Measurements from ENCODE around the gene TPH2. TPM values are rescaled to one million over a fixed set of nuclear protein-coding genes. Genes with fewer than 3 reads are reported as not detected.

The TPH2 gene
- total and polyA plus RNA-seq, 2 of the 4 experiments (the other 2 are of a cell fraction), result not detected

DNA sequence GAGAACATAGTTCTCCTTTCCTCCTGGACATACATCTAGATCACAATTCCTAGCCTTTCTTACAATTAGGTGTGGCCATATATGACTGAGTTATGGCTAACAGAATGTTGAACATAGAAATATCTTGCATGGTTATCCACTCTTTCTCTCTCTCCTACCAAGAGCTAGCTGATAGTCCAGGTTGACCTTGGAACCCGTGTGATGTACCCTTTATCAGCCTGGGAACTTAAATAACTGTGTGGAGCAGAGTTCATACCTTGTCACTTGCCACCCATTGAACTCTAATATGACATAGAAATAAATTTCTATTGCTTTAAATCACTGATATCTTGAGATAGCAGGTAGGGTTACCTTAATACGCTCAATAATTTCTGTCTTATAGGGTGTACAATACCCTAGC, 115.9 kb downstream of the TPH2 start:
- peaks cover 2% of the 10 kb centered on the region; the same call in 1 of the 2 replicates for H3K27me3 ChIP-seq (ENCODE audit: control insufficient read depth, insufficient read depth, low read length)
- H2AK9ac ChIP-seq (replicated peaks; ENCODE audit: low read depth, low read length, poor library complexity), result no peak overlapping the region
- H3K9me3 ChIP-seq (ENCODE audit: control insufficient read depth, insufficient read depth, low read length), result no peaks in the 10 kb centered on the region
- no peak overlapping the region for H3K56ac ChIP-seq (ENCODE audit: extremely low read depth, insufficient read depth, low read length)
- no peak overlapping the region for H3K23ac ChIP-seq (ENCODE audit: low read depth, low read length)
- H4K8ac ChIP-seq (ENCODE audit: low read depth in 2 of 2, low read length in 2 of 2), result no peak overlapping the region
- H2BK20ac ChIP-seq (ENCODE audit: low read depth, low read length), result no peak overlapping the region
- H3K4me1 ChIP-seq (ENCODE audit: control insufficient read depth, insufficient read depth, low read length), result peaks cover 4% of the 10 kb centered on the region; the same call in 1 of the 2 replicates
- no peak overlapping the region for H3K4me3 ChIP-seq (ENCODE audit: insufficient read depth, low read depth, low read length)
- no peak overlapping the region for H4K5ac ChIP-seq (ENCODE audit: low read depth, low read length)
- no peak overlapping the region for H3K18ac ChIP-seq (ENCODE audit: low read depth, low read length)
- dilution Hi-C loops (cut with HindIII; ENCODE audit: low sequenced_read_pairs, unreplicated experiment) (no loop called here), intact Hi-C loops (cut with micrococcal nuclease) (no loop called here), in situ Hi-C loops (cut with MboI; ENCODE audit: low sequenced_read_pairs) (no loop called here)
- H4K20me1 ChIP-seq (ENCODE audit: insufficient read depth, low read length), result no peaks in the 10 kb centered on the region
- no peak for DNase-seq
- POLR2A ChIA-PET (ENCODE audit: unreplicated experiment), result interaction anchor here (0.6 kb wide), 1 partner anchor 14 kb away, joined by 3 read pairs; no protein-coding TSS in a partner anchor
- no peak overlapping the region for H2BK5ac ChIP-seq (ENCODE audit: low read depth, low read length, poor library complexity, severe bottlenecking)
- no peak for ATAC-seq (ENCODE audit: low read depth)
- H2BK15ac ChIP-seq (ENCODE audit: low read depth, low read length), result no peak overlapping the region
- H3K9me1 ChIP-seq (ENCODE audit: insufficient read depth, low read length), result no peaks in the 10 kb centered on the region
- CTCF ChIA-PET, result no interaction called here
- H3K14ac ChIP-seq (replicated peaks; ENCODE audit: low read depth, low read length), result no peak overlapping the region
- no peak overlapping the region for H2AFZ ChIP-seq (replicated peaks; ENCODE audit: low read length, poor library complexity)
- H4K91ac ChIP-seq (ENCODE audit: insufficient read depth, low read depth, low read length), result no peak overlapping the region
- H3K4me2 ChIP-seq (ENCODE audit: low read depth, low read length), result no peak overlapping the region
- H3K79me1 ChIP-seq (ENCODE audit: low read depth in 1 of 2, low read length in 2 of 2), result no peaks in the 10 kb centered on the region
- H2BK120ac ChIP-seq (ENCODE audit: low read depth, low read length), result no peak overlapping the region
- TF ChIP-seq SMC3 (IDR thresholded peaks at IDR 0.05; ENCODE audit: low read depth, low read length) (no peak), CEBPB (IDR thresholded peaks at IDR 0.05; ENCODE audit: low read depth, low read length) (no peak), MAZ (IDR thresholded peaks at IDR 0.05; ENCODE audit: borderline replicate concordance, low read depth, low read length) (no peak), MXI1 (IDR thresholded peaks at IDR 0.05; ENCODE audit: borderline replicate concordance, low read depth, low read length) (no peak), POLR2A (IDR thresholded peaks at IDR 0.05; ENCODE audit: low read depth, low read length) (no peak), CHD1 (IDR thresholded peaks at IDR 0.05; ENCODE audit: low read depth, low read length) (no peak), MAFK (IDR thresholded peaks at IDR 0.05; ENCODE audit: low read depth, low read length) (no peak)
- TF ChIP-seq, protein P1, sequence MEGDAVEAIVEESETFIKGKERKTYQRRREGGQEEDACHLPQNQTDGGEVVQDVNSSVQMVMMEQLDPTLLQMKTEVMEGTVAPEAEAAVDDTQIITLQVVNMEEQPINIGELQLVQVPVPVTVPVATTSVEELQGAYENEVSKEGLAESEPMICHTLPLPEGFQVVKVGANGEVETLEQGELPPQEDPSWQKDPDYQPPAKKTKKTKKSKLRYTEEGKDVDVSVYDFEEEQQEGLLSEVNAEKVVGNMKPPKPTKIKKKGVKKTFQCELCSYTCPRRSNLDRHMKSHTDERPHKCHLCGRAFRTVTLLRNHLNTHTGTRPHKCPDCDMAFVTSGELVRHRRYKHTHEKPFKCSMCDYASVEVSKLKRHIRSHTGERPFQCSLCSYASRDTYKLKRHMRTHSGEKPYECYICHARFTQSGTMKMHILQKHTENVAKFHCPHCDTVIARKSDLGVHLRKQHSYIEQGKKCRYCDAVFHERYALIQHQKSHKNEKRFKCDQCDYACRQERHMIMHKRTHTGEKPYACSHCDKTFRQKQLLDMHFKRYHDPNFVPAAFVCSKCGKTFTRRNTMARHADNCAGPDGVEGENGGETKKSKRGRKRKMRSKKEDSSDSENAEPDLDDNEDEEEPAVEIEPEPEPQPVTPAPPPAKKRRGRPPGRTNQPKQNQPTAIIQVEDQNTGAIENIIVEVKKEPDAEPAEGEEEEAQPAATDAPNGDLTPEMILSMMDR (conservative IDR thresholded peaks at IDR 0.05; ENCODE audit: low read depth, low read length), result no peak
- no peak overlapping the region for H3K9ac ChIP-seq (ENCODE audit: low read depth, low read length)
- H3K36me3 ChIP-seq (ENCODE audit: control insufficient read depth, insufficient read depth, low read length), result no peaks in the 10 kb centered on the region
- no CpG with 5 or more reads among the region's 2 CpGs for WGBS, 2 experiments (ENCODE audit: extremely low coverage in 2 of 2, insufficient read length in 1 of 2)
- H3K4ac ChIP-seq (ENCODE audit: low read depth, low read length), result no peak overlapping the region
- no TSS peak for BruUV-seq (replicated peaks)
- H2AK5ac ChIP-seq (ENCODE audit: low read depth, low read length), result no peak overlapping the region
- H3K27ac ChIP-seq (ENCODE audit: insufficient read depth, low read length), result no peak overlapping the region
